ENCODE data around the gene TMEM108. TPM values are rescaled to one million over a fixed set of nuclear protein-coding genes. Genes with fewer than 3 reads are reported as not detected.

TMEM108 gene
- total RNA-seq, 1 donor from 2014 or later = 15.4 TPM

GRCh38 chr3:133442518-133442917 is 404.3 kb downstream of the TMEM108 start:
- no peaks in the 10 kb centered on the region for H3K4me1 ChIP-seq
- H3K9me3 ChIP-seq = no peaks in the 10 kb centered on the region
- no peak for ATAC-seq
- H3K27me3 ChIP-seq = no peaks in the 10 kb centered on the region
- no peak overlapping the region for H3K27ac ChIP-seq
- no peaks in the 10 kb centered on the region for H3K36me3 ChIP-seq
- DNase-seq = no peak
- TF ChIP-seq CTCF (IDR thresholded peaks at IDR 0.05) = no peak
- intact Hi-C loops (cut with DNase I) = no loop called here
- no peak overlapping the region for H3K4me3 ChIP-seq

GRCh38 chr3:133443649-133444422 is 405.6 kb downstream of the TMEM108 start:
- TF ChIP-seq CTCF (IDR thresholded peaks at IDR 0.05) = no peak
- peak; percentile 12 for ATAC-seq

GRCh38 chr3:133444423-133444774 is 406.2 kb downstream of the TMEM108 start:
- ATAC-seq = no peak
- intact Hi-C loops (cut with DNase I) = no loop called here

More at GRCh38 chr3:133443649-133444422, 405.6 kb downstream of the TMEM108 start:
- Histone ChIP-seq H3K27ac (no peak overlapping the region), H3K4me1 (no peaks in the 10 kb centered on the region), H3K9me3 (no peaks in the 10 kb centered on the region), H3K36me3 (no peaks in the 10 kb centered on the region), H3K27me3 (no peaks in the 10 kb centered on the region), H3K4me3 (no peak overlapping the region)
- DNase-seq = no peak
- intact Hi-C loops (cut with DNase I) = no loop called here

GRCh38 chr3:133445108-133445507 is 406.9 kb downstream of the TMEM108 start:
- Histone ChIP-seq H3K27ac (no peak overlapping the region), H3K4me1 (no peaks in the 10 kb centered on the region), H3K9me3 (no peaks in the 10 kb centered on the region), H3K27me3 (no peaks in the 10 kb centered on the region), H3K4me3 (no peak overlapping the region), H3K36me3 (no peaks in the 10 kb centered on the region)
- no peak for ATAC-seq
- intact Hi-C loops (cut with DNase I) = no loop called here
- TF ChIP-seq CTCF (IDR thresholded peaks at IDR 0.05) = no peak
- no peak for DNase-seq

More at GRCh38 chr3:133444423-133444774, 406.2 kb downstream of the TMEM108 start:
- DNase-seq = no peak
- no peaks in the 10 kb centered on the region for H3K4me1 ChIP-seq
- H3K27ac ChIP-seq = no peak overlapping the region
- no peaks in the 10 kb centered on the region for H3K27me3 ChIP-seq
- no peaks in the 10 kb centered on the region for H3K36me3 ChIP-seq
- H3K4me3 ChIP-seq = no peak overlapping the region
- no peaks in the 10 kb centered on the region for H3K9me3 ChIP-seq
- TF ChIP-seq CTCF (IDR thresholded peaks at IDR 0.05) = no peak
